DOHH2 (cell line): Measurements from ENCODE around the gene TIAM2.

Source experiments
- H3F3A ChIP-seq: fragments of 200-600 bp; sonication (generic), shearing (Covaris generic); 2 replicates; pipeline ENCODE4 v1.6.0; 2016; ENCODE audit warnings: antibody characterized with exemption, mild to moderate bottlenecking; ENCODE audit not compliant: control insufficient read depth, insufficient read depth
- H3K27ac ChIP-seq: fragments of 200-600 bp; sonication (generic); 2 replicates; pipeline ENCODE4 v1.5.1; 2014; ENCODE audit warnings: low read depth, mild to moderate bottlenecking, low read length, moderate library complexity
- H3K27me3 ChIP-seq: fragments of 200-600 bp; sonication (generic); 2 replicates; pipeline ENCODE4 v1.6.1; 2014; ENCODE audit warnings: mild to moderate bottlenecking, low read length, mixed read lengths; ENCODE audit not compliant: control insufficient read depth
- H3K36me3 ChIP-seq: fragments of 200-600 bp; sonication (generic); 2 replicates; pipeline ENCODE4 v1.6.1; 2014; ENCODE audit warnings: mild to moderate bottlenecking, low read length, moderate library complexity, mixed read lengths; ENCODE audit not compliant: control insufficient read depth
- H3K4me1 ChIP-seq: fragments of 200-600 bp; sonication (generic); 2 replicates; pipeline ENCODE4 v1.6.1; 2014; ENCODE audit warnings: mild to moderate bottlenecking, low read length, mixed read lengths; ENCODE audit not compliant: control insufficient read depth
- H3K4me2 ChIP-seq: fragments of 200-600 bp; sonication (generic); 2 replicates; pipeline ENCODE4 v1.6.0; 2014; ENCODE audit warnings: mild to moderate bottlenecking, low read length, moderate library complexity
- H3K4me3 ChIP-seq: fragments of 200-600 bp; sonication (generic); 2 replicates; pipeline ENCODE4 v1.5.1; 2014; ENCODE audit warnings: mild to moderate bottlenecking, low read length, mixed read lengths
- H3K79me2 ChIP-seq: fragments of 200-600 bp; sonication (generic); 2 replicates; pipeline ENCODE4 v1.6.1; 2014; ENCODE audit warnings: mild to moderate bottlenecking, low read length, mixed read lengths; ENCODE audit not compliant: control insufficient read depth
- H3K9me2 ChIP-seq: fragments of 200-600 bp; sonication (generic); replicated peaks from 2 replicates; pipeline ENCODE4 v1.6.1; 2014; ENCODE audit warnings: mild to moderate bottlenecking, low read length, mixed read lengths; ENCODE audit not compliant: control insufficient read depth
- H3K9me3 ChIP-seq: fragments of 200-600 bp; sonication (generic); 2 replicates; pipeline ENCODE4 v1.6.1; 2014; ENCODE audit warnings: antibody characterized with exemption, low read length, mixed read lengths; ENCODE audit not compliant: control insufficient read depth, insufficient read depth
- H4K20me1 ChIP-seq: fragments of 200-600 bp; sonication (generic); 2 replicates; pipeline ENCODE4 v1.6.0; 2014; ENCODE audit warnings: low read depth, mild to moderate bottlenecking, antibody characterized with exemption, low read length, moderate library complexity; ENCODE audit not compliant: control insufficient read depth, insufficient read depth
- EZH2phosphoT487 ChIP-seq: fragments of 200-600 bp; sonication (generic); IDR thresholded peaks from 2 replicates; pipeline ENCODE4 v1.6.1; 2017; ENCODE audit warnings: borderline replicate concordance, mild to moderate bottlenecking, antibody characterized with exemption, low read length, moderate library complexity, mixed read lengths
- TF ChIP-seq, protein P1 (sequence below): fragments of 200-600 bp; sonication (generic); IDR thresholded peaks from one replicate; pipeline ENCODE4 v1.5.1; 2014; ENCODE audit warnings: antibody characterized with exemption, mild to moderate bottlenecking, low read depth, low read length; ENCODE audit not compliant: poor library complexity, severe bottlenecking

Gene TIAM2

DNA sequence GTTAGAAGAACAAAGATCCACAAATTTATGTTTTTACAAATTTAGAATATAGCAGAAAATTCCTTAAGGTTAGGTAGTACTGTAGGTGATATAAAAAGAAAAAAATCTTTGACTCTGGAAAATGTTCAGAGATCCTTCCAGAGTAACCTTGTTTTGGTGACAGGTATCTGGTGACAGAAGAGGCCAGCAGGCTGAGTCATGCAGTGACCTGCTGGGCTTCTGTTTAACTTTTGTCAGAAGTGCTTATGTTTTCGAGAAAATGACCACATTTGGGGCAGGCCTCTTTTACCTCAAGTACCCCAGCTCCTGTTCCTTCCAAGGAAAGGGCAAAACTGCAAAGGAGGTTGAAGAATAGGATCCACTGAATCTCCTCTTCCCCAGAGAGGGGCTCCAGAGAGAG lies 258.2 kb downstream of the TIAM2 start:
- Histone ChIP-seq H3K4me3 (no peak overlapping the region), H3K36me3 (peaks cover 77% of the 10 kb centered on the region), H3K27me3 (no peaks in the 10 kb centered on the region), H3K27ac (no peak overlapping the region), H3K79me2 (no peaks in the 10 kb centered on the region), H3K4me2 (no peak overlapping the region), H4K20me1 (no peaks in the 10 kb centered on the region), H3F3A (no peaks in the 10 kb centered on the region), H3K9me2 (no peaks in the 10 kb centered on the region), H3K4me1 (no peaks in the 10 kb centered on the region), H3K9me3 (no peaks in the 10 kb centered on the region)
- TF ChIP-seq, protein P1, sequence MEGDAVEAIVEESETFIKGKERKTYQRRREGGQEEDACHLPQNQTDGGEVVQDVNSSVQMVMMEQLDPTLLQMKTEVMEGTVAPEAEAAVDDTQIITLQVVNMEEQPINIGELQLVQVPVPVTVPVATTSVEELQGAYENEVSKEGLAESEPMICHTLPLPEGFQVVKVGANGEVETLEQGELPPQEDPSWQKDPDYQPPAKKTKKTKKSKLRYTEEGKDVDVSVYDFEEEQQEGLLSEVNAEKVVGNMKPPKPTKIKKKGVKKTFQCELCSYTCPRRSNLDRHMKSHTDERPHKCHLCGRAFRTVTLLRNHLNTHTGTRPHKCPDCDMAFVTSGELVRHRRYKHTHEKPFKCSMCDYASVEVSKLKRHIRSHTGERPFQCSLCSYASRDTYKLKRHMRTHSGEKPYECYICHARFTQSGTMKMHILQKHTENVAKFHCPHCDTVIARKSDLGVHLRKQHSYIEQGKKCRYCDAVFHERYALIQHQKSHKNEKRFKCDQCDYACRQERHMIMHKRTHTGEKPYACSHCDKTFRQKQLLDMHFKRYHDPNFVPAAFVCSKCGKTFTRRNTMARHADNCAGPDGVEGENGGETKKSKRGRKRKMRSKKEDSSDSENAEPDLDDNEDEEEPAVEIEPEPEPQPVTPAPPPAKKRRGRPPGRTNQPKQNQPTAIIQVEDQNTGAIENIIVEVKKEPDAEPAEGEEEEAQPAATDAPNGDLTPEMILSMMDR, result no peak
- TF ChIP-seq EZH2phosphoT487, result no peak

- Histone ChIP-seq H3K4me2 (no peak overlapping the region), H4K20me1 (no peaks in the 10 kb centered on the region), H3K4me3 (no peak overlapping the region), H3K79me2 (no peaks in the 10 kb centered on the region), H3F3A (no peaks in the 10 kb centered on the region), H3K9me3 (no peaks in the 10 kb centered on the region), H3K9me2 (no peaks in the 10 kb centered on the region), H3K27ac (no peak overlapping the region), H3K27me3 (no peaks in the 10 kb centered on the region), H3K36me3 (peaks cover 82% of the 10 kb centered on the region), H3K4me1 (no peaks in the 10 kb centered on the region)
- TF ChIP-seq, protein P1, result no peak
- TF ChIP-seq EZH2phosphoT487, result no peak
Observed at GRCh38 chr6:155254139-155254538, 259.0 kb downstream of the TIAM2 start.

- Histone ChIP-seq H3K4me3 (no peak overlapping the region), H3K79me2 (no peaks in the 10 kb centered on the region), H3K4me1 (no peaks in the 10 kb centered on the region), H3K27me3 (no peaks in the 10 kb centered on the region), H3K36me3 (peaks cover 95% of the 10 kb centered on the region), H3K27ac (no peak overlapping the region), H4K20me1 (no peaks in the 10 kb centered on the region), H3K9me3 (no peaks in the 10 kb centered on the region), H3F3A (no peaks in the 10 kb centered on the region), H3K9me2 (no peaks in the 10 kb centered on the region), H3K4me2 (no peak overlapping the region)
- TF ChIP-seq EZH2phosphoT487, result no peak
- TF ChIP-seq, protein P1, result no peak
Observed at GRCh38 chr6:155256122-155256795, 261.1 kb downstream of the TIAM2 start.
